ENCODE data around the gene CNOT10.

DNA sequence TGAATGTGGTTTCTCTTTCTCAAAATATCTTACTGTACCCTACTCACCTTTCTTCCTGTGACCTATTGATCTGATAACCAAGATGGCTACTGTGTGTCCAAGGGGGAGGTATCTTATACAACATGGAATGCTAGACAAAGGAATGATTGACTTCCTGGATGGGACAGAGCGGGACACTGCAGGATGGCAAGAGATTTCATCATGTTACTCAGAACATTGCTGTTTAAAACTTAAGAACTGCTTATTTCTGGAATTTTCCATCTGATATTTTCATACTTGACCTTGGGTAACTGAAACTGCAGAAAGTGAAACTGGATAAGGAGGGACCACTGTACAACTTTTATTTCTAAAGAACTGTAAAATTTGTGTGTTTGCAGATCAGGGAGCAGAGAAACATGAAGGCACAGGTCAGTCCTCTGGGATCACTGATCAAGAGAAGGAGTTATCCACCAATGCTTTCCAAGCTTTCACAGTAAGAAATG, 18.5 kb downstream of the CNOT10 start:
- TF ChIP-seq FOXM1 (IDR thresholded peaks at IDR 0.05; ENCODE audit: borderline replicate concordance, low read depth) (no peak), YY1 (IDR thresholded peaks at IDR 0.05; ENCODE audit: low read depth) (no peak), CEBPB (IDR thresholded peaks at IDR 0.05) (no peak), NFIC (IDR thresholded peaks at IDR 0.05) (no peak)
